ENCODE measurements around the gene SLC46A2. TPM values are rescaled to one million over a fixed set of nuclear protein-coding genes. Genes with fewer than 3 reads are reported as not detected.

SLC46A2 gene
- total and polyA plus RNA-seq, 4 donors, result 0.01 to 0.17 (median 0.07) TPM; not detected in 1

DNA sequence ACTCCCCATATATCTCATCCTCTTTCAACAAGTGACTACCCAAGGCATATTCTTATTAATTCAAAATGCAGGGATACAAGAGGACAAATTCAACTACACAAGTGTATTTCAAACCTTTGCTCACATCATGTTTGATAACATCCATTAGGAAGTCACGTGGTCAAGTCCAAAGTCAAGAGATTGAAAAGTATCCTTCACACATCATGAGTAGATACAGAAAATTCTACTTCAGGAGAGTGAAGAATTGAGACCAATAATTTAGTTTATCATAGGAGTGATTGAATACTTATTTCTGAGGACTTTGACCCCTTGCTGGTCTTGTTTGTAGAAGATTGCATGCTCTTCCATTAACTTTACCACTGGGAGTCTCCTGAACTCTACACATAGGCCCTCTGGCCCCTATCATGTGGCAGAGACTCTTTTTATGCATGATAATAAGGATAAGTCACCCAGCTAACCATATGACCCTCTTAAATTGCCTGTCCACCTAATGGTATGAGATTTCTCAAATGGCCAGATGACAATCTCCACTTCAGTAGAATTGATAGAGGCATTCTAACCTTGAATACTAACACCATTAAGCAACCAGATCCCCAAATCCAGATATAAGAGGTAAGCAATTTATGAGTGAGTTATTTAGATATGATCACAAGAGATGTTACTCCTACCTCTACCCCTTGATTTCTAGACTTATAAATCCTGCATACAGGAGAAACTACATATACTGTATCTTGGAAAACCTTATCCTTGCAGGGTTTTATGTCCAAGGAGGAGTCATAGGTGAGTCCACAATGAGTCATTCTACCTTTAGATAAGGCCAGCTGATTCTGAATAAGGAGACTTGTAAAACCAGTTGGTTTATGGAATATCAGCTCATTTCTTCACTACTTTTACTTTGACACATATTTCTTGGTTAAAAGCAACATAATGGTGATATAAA, 26.6 kb upstream of the SLC46A2 start:
- no peaks in the 10 kb centered on the region for H3K36me3 ChIP-seq (ENCODE audit: control insufficient read depth in 4 of 4, insufficient read depth in 3 of 4, low read depth in 1 of 4, low read length in 3 of 4)

DNA sequence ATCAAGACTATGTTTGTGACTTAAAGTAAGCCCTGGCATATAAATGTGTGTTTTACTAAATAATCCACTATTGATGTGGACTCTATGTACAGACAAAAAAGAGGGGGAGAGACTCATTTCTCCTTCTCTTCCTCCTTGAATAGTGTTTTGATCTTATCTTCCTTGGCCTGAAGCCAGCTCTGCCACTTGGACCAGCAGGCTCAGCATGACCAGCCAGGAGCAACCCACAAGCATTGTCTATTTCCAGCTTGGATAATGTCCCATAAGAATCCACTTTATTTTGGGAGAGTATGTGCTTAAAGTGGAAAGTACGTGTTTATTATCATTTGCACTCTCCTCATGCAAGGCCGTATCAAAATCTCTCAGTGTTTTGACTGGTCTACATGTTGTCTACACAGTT, 23.8 kb upstream of the SLC46A2 start:
- no peak overlapping the region for H3K9ac ChIP-seq (ENCODE audit: low read depth in 1 of 2, low read length in 2 of 2)
- H3K9me3 ChIP-seq (ENCODE audit: control insufficient read depth in 4 of 4, low read length in 3 of 4), result no peaks in the 10 kb centered on the region
- TF ChIP-seq FOXA2 (IDR thresholded peaks at IDR 0.05), result no peak
- TF ChIP-seq HNF4G (IDR thresholded peaks at IDR 0.05), result no peak
- no peak overlapping the region for H3K27ac ChIP-seq (ENCODE audit: low read depth in 1 of 2, low read length in 2 of 2)
- H3K4me3 ChIP-seq (ENCODE audit: low read depth in 1 of 3, low read length in 3 of 3), result no peak overlapping the region
- no peaks in the 10 kb centered on the region for H3K36me3 ChIP-seq (ENCODE audit: control insufficient read depth in 4 of 4, insufficient read depth in 3 of 4, low read depth in 1 of 4, low read length in 3 of 4)
- no peak for DNase-seq (ENCODE audit: low spot score)
- H3K27me3 ChIP-seq (ENCODE audit: control insufficient read depth in 4 of 4, insufficient read depth in 4 of 4, low read length in 3 of 4), result peaks cover 0 to 4% (median 0%) of the 10 kb centered on the region in 4 donors
- H3K4me1 ChIP-seq (ENCODE audit: control insufficient read depth in 4 of 4, insufficient read depth in 4 of 4, low read length in 3 of 4), result no peaks in the 10 kb centered on the region
- 87% methylated on average over 2 of the region's 2 CpGs for WGBS

More for the DNA sequence above, 26.6 kb upstream of the SLC46A2 start:
- 42% methylated on average over 1 of the region's 1 CpG for WGBS
- Histone ChIP-seq H3K4me1 (ENCODE audit: control insufficient read depth in 4 of 4, insufficient read depth in 4 of 4, low read length in 3 of 4) (no peaks in the 10 kb centered on the region), H3K9me3 (ENCODE audit: control insufficient read depth in 4 of 4, low read length in 3 of 4) (no peaks in the 10 kb centered on the region), H3K27me3 (ENCODE audit: control insufficient read depth in 4 of 4, insufficient read depth in 4 of 4, low read length in 3 of 4) (peaks cover 0 to 4% (median 0%) of the 10 kb centered on the region in 4 donors), H3K4me3 (ENCODE audit: low read depth in 1 of 3, low read length in 3 of 3) (no peak overlapping the region), H3K27ac (ENCODE audit: low read depth in 1 of 2, low read length in 2 of 2) (no peak overlapping the region), H3K9ac (ENCODE audit: low read depth in 1 of 2, low read length in 2 of 2) (no peak overlapping the region)
- no peak for DNase-seq (ENCODE audit: low spot score)
- TF ChIP-seq TAF1 (conservative IDR thresholded peaks at IDR 0.05) (no peak), RAD21 (IDR thresholded peaks at IDR 0.05) (no peak), ZBTB33 (IDR thresholded peaks at IDR 0.05) (no peak), MAX (IDR thresholded peaks at IDR 0.05) (no peak), HNF4G (IDR thresholded peaks at IDR 0.05) (no peak), GABPA (IDR thresholded peaks at IDR 0.05 in 1 of 2, conservative IDR thresholded peaks at IDR 0.05 in 1 of 2) (no peak), HNF4A (conservative IDR thresholded peaks at IDR 0.05) (no peak), JUND (IDR thresholded peaks at IDR 0.05) (no peak), EGR1 (IDR thresholded peaks at IDR 0.05; ENCODE audit: low read depth in 2 of 2) (no peak), NR2F2 (IDR thresholded peaks at IDR 0.05) (no peak), RXRA (IDR thresholded peaks at IDR 0.05) (no peak), FOXA1 (IDR thresholded peaks at IDR 0.05) (no peak)
- TF ChIP-seq, protein P1, sequence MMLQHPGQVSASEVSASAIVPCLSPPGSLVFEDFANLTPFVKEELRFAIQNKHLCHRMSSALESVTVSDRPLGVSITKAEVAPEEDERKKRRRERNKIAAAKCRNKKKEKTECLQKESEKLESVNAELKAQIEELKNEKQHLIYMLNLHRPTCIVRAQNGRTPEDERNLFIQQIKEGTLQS (IDR thresholded peaks at IDR 0.05), result no peak
- TF ChIP-seq, protein P2, sequence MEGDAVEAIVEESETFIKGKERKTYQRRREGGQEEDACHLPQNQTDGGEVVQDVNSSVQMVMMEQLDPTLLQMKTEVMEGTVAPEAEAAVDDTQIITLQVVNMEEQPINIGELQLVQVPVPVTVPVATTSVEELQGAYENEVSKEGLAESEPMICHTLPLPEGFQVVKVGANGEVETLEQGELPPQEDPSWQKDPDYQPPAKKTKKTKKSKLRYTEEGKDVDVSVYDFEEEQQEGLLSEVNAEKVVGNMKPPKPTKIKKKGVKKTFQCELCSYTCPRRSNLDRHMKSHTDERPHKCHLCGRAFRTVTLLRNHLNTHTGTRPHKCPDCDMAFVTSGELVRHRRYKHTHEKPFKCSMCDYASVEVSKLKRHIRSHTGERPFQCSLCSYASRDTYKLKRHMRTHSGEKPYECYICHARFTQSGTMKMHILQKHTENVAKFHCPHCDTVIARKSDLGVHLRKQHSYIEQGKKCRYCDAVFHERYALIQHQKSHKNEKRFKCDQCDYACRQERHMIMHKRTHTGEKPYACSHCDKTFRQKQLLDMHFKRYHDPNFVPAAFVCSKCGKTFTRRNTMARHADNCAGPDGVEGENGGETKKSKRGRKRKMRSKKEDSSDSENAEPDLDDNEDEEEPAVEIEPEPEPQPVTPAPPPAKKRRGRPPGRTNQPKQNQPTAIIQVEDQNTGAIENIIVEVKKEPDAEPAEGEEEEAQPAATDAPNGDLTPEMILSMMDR (IDR thresholded peaks at IDR 0.05; ENCODE audit: low read depth, low read length, missing input control), result no peak
